HG03521 (cell line): ENCODE results near the gene CLEC4A.
"Not testable (repeated sequence)": the region's sequence is repeated elsewhere in the genome, so short reads cannot be mapped to it uniquely, and the experiment has no call there.

ENCODE experiments used
- ATAC-seq: cut with Tn5 transposase; IDR thresholded peaks from one replicate; pipeline ENCODE4 v1.9.1; 2021; ENCODE audit warnings: mild to moderate bottlenecking, moderate library complexity; ENCODE audit not compliant: unreplicated experiment

Gene CLEC4A

DNA sequence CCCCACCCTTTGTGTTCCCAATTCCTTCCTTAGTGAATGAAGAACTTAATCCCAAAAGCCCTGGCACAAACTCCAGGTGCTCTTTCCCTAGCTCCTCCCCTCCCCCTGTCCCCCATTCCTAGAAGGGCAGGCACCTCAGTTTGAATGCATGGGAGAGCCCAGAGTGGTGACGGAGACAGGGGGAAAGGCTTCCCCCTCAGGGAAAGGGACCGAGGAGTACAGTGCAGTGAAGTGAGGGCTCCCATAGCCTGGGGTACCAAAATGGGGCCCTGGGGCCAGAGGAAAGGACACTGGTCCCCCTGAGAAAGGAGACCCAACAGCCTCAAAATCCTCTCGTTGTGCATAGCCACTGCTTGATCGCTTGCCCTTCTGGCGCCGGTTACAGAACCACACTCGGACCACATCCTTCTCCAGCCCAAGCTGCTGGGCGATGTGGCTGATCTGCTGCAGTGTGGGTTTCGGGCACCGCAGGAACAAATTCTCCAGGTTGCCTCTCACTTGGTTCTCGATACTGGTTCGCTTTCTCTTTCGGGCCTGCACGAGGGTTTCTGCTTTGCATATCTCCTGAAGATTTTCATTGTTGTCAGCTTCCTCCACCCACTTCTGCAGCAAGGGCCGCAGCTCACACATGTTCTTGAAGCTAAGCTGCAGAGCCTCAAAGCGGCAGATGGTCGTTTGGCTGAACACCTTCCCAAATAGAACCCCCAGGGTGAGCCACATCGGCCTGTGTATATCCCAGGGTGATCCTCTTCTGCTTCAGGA, 10.4 kb downstream of the CLEC4A start:
- ATAC-seq, result not testable (repeated sequence)

DNA sequence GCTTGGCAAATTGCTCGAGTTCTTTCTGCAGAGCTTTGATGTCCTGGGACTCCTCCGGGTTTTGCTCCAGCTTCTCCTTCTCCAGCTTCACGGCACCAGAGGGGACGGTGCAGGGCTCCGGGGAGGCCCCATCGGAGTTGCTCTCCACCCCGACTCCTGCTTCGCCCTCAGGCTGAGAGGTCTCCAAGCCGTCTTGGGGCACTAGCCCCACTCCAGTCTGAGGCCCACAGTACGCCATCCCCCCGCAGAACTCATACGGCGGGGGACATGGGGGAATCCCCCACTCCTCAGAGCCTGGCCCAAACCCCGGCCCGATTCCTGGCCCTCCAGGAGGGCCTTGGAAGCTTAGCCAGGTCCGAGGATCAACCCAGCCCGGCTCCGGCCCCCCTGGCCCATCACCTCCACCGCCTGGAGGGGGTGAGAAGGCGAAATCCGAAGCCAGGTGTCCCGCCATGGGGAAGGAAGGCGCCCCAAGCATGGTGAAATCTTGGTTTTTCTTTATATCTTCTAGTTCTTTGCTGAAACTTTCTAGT, 11.0 kb downstream of the CLEC4A start:
- not testable (repeated sequence) for ATAC-seq

DNA sequence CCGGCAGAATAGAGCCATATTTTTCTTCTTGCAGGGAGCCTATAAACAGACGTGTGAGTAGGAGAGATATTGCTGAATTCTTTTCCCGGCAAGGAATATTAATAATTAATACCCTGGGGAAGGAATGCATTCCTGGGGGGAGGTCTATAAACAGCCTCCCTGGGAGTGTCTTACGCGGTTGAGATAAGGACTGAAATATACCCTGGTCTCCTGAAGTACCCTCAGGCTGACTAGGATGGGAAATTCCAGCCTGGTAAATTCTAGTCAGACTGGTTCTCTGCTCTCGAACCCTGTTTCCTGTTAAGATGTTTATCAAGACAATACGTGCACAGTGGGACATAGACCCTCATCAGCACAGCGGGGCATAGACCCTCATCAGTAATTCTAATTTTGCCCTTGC, 18.2 kb downstream of the CLEC4A start:
- not testable (repeated sequence) for ATAC-seq

DNA sequence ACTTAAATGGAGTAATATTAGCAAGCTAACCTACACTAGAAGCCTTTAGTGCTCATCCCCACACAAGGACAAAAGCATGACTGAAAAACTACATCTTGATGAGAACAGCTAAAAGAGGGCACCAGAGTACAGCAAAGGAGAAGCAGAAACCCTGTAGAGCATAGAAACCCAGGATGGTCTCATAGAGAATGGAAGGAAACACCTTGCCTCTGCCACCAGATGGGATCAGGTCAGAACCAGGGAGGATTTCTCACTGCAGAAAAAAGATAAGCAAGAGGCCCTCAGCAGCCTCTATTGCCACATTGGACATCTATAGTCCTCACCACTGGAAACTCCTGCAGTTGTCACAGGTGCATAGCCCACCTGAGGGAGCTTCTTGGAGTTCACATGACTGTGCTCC, 19.8 kb downstream of the CLEC4A start:
- no peak for ATAC-seq

DNA sequence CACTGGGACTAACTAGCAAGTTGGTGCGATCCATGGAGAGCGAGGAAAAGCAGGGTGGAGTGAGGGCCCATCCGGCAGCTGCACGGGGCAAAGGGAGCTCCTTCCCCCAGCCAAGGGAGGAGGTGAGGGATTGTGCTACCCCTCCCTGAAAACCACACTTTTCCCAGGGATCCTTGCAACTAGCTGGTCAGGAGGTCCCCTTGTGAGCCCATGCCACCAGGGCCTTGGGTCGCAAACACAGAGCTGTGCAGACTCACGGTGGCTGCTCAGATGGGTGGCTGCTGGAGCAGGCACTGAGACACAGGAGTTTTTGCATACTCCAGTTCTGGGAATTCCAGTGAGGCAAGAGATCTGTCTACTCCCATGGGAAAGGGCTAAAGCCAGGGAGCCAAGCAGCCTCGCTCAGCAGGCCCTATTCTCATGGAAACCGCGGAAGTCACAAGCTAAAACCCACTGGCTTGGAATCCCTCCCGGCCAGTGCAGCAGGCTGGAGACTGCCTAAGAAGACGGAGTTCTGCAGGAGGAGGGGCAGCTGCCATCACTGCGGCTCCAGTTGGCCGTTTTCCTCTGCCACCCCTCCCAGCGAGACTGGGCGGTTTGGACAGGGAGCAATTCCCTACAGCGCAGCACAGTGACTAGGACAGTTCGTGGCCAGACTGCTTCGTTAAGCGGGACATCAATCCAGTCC, 22.5 kb downstream of the CLEC4A start:
- no peak for ATAC-seq

DNA sequence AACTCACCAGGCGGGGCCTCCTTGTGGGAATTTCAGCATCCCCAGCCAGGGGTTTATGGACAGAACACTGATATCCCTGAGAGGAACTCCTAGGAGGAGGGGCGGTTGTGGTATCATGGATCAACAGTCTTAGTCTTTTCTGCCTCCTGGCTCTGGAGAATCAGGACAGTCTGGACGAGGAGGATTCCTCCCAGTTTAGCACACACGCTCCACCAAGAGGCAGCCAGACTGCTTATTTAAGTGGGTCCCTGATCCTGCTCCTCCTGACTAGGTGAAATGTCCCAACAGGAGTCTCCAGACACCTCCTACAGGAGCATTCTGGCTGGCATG, 23.0 kb downstream of the CLEC4A start:
- ATAC-seq, result no peak

DNA sequence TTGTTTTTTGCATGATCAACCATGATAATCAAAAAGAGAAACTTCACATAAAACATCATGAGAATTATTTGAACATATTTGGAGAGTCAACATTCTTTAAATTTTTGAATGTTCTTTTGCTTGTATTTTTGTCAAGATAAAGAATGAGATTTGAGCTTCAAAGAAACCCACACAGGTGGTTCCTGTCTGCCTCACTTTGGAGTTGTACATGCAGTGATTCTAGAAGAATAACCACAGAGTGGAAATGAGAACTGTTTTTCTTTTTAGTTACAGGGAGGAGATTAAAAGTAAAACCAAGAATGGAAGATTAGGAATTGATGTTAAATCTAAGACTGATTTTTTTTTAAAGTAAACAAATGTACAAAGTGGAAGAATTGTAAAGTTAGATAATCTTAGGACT, 31.1 kb downstream of the CLEC4A start:
- ATAC-seq, result no peak

DNA sequence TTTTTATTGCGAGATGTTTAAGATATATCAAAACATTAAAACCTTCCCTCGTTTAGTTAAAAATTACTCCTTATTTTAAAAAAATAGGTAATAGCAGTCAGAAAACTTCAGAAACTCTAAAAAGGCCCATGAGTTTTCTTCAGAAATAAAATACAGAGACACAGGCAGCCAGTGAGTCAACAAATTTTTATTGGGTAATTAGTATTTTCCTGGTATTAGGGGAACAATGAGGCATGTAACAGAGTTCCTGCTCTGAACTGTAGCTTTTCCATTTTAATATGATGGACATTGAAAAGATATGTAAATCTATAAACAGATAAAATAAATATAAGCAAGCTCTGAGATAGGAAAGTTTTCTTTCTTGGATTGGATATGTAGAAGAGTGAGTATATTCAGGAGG, 33.0 kb downstream of the CLEC4A start:
- ATAC-seq, result no peak

DNA sequence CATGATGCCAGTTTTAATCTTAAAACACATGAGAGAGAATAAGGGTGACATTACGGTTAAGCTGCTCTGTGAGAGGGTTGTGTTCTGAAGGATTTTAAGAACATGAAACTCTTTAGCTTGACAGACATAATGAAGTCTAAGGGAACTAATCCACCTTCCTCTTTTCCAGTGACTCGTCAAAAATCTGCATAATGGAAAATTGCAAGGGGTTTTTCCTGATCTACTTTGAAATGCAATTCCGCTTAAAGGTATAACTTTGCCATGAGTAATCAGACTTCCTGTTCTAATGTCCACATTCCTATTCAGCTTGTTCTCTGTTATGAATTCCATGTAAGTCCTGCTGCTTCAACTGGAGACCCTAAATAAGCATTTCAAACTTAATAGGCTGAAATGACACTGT, 33.4 kb downstream of the CLEC4A start, which contains the start of gene ZNF705A:
ZNF705A (plus strand) TSS at position 171 of the 400 bp plus-strand sequence. CDS start 15,611 bp downstream, outside the sequence.
- no peak for ATAC-seq

DNA sequence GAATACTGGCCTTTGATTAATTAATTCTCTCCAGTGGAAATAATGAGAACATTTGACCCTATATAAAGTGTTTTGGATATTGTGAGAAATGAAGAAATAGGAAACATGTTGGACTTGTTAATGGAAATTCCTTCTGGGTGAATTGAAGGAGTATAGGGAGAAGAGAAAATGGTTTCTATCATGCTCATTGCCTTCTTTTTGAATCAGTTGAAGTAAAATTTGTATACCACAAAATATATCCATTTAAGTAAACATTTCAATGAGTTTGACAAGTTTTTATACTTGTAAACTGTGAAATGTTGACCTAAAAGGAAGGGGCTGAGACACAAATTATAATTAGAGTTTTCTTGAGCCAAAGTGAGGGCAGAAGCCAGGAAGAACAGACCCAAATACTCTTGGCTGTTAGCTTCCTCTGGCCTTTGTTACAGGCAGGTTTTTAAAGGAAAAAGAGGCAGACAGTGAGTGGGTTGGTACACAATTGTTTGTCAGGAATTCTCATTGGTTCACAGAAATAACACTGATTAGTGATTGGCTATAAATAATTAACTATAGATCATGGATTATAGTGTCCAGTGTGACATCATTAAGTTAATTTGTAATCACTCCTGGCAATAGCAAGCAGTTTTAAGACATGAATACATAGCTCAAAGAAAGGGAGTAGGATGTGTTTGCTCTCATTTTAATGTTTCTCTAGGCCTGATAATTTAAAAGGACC, 34.2 kb downstream of the CLEC4A start:
- ATAC-seq, result no peak

DNA sequence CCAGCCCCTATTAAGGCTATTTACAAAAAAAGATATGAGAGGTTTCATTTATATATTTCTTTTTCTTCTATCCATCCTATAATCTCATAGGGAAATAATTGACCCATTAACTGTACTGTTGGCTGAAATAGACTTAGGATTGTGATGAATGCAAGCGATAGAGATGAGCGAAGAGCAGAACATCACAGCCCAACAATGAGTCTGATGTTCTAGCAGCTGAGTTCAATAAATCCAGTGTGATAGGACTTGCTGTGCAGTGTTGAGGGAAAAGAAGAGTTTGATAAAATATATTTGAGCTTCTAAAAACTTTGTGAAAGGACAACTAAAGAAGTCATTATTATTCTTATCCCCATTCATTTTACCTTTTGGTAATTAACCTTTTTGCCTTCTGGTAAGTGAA, 49.5 kb downstream of the CLEC4A start:
- not testable (repeated sequence) for ATAC-seq

DNA sequence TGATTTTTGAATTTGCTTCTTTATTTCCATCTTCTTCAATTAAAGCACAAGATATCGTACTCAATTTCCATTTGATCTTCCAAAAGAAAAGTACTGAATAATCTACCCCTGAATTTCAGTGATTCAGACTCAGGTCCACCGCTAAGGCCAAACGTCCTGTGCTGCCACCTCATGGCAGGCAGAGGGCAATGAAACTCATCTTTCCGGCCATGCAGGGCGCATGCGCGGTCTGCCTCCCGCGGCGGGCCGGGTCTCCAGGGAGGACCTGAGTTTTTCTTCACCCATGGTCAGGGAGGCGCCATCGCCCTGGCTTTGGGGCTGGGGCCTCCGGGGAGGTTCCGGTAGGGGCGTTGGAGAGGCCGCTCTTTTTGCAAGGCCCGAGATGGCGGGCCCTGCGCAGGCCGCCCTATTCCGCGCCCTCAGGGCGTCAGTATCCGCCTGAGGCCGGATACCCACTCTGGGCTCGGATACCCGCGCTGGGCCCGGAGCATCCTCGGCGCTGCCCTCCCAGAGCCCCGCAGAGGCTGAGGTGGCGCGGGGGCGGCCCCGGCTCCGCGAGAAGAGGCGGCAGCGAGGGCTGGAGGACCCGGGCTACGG, 56.7 kb downstream of the CLEC4A start:
- ATAC-seq, result not testable (repeated sequence)

DNA sequence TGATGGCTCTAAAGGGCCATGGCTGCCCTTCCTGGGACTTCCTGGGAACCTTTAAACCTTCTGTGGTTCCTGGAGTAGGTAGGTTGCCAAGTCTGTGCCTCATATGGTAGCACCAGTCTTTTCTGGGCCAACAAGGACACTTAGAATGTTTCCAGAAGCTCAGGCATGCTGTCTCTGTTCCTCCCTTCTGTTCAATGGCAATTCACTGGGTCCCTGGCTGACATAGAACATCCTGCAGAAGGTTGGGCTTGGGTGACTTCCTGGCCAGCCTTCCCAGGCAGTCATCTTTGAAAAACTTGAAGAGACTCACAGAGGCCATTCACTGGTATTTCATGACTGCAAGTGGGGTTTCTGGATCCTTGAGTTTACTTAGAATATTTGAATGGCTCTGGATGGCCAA, 57.9 kb downstream of the CLEC4A start:
- not testable (repeated sequence) for ATAC-seq

DNA sequence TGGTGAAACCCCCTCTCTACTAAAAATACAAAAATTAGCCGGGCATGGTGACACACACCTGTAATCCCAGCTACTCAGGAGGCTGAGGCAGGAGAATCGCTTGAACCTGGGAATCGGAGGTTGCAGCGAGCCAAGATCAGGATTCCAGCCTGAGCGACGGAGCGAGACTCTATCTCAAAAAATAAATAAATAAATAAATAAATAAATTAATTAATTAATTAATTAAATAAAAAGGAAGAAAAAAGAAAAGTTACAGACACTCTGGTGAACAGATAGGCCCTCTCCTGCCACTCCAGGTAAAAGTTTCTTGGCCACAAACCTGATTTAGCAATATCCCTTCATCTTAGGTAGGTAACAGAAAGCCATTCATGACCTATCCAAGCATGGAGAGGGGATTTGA, 59.5 kb downstream of the CLEC4A start:
- ATAC-seq, result not testable (repeated sequence)

DNA sequence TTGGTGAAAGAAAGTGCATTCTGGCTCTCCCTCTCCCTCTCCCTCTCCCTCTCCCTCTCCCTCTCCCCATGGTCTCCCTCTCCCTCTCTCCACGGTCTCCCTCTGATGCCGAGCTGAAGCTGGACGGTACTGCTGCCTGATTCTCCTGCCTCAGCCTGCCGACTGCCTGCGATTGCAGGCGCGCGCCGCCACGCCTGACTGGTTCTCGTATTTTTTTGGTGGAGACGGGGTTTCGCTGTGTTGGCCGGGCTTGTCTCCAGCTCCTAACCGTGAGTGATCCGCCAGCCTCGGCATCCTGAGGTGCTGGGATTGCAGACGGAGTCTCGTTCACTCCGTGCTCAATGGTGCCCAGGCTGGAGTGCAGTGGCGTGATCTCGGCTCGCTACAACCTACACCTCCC, 59.9 kb downstream of the CLEC4A start:
- ATAC-seq, result not testable (repeated sequence)

DNA sequence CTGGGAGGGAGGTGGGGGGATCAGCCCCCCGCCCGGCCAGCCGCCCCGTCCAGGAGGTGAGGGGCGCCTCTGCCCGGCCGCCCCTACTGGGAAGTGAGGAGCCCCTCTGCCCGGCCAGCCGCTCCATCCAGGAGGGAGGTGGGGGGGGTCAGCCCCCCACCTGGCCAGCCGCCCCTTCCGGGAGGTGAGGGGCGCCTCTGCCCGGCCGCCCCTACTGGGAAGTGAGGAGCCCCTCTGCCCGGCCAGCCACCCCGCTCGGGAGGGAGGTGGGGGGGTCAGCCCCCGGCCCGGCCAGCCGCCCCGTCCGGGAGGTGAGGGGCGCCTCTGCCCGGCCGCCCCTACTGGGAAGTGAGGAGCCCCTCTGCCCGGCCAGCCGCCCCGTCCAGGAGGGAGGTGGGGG, 60.8 kb downstream of the CLEC4A start:
- not testable (repeated sequence) for ATAC-seq

DNA sequence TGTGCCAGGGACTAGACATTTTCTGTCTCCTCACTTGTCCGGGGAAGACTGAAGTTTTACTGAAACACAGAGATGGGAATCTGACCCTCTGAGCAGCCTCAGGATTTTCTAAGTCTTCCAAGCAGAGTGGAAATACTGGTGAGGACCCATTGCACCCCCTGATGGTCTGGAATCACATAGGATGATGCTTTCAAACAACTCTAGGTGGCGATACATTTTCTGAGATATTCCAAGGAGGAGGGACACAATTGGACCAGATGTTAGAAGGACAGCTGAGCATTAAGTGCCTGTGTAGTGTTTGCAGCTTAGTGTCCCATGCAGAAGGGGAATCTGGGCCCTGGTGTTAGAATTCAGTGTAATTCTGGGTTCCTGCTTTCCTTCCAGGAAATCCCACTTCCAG, 64.7 kb downstream of the CLEC4A start:
- not testable (repeated sequence) for ATAC-seq
